ENCODE measurements around the gene PALM3.

- no peak for TF ChIP-seq CTCF (IDR thresholded peaks at IDR 0.05; ENCODE audit: low read length)
- TF ChIP-seq EZH2 (IDR thresholded peaks at IDR 0.05; ENCODE audit: borderline replicate concordance, low read length) = no peak
Observed at GRCh38 chr19:14088634-14089411, 26.9 kb upstream of the PALM3 start.

Measured in OCI-LY1 (cell line).